ENCODE measurements around the gene RTF2.

Gene RTF2

DNA sequence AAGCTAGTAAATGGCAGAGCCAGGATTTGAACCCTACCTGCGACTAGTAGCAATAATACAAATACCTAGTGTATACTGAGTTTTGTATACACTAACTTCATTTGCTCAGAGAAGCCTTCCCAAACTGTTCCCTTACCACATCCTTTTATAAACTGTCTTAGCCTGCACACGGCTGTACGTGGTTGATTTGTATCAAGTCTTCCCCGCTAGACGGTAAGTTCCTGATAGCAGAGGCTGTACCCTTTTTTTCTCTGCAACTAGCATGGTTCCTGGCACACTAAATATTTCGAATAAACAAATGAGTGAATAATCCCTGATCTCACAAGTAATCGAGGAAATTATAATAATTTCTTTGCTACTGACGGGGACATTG lies 636 bp downstream of the RTF2 start:
- Mint-ChIP-seq H3K9me3 (no peaks in the 10 kb centered on the region), H3K4me3 (peak overlapping the region; percentile 100), H3K4me1 (peaks cover 23% of the 10 kb centered on the region), H3K27ac (peak overlapping the region; percentile 89), H3K27me3 (ENCODE audit: low read depth, poor library complexity) (peaks cover 15% of the 10 kb centered on the region), H3K36me3 (ENCODE audit: low read depth) (peaks cover 8% of the 10 kb centered on the region)
- TF ChIP-seq, protein P1, sequence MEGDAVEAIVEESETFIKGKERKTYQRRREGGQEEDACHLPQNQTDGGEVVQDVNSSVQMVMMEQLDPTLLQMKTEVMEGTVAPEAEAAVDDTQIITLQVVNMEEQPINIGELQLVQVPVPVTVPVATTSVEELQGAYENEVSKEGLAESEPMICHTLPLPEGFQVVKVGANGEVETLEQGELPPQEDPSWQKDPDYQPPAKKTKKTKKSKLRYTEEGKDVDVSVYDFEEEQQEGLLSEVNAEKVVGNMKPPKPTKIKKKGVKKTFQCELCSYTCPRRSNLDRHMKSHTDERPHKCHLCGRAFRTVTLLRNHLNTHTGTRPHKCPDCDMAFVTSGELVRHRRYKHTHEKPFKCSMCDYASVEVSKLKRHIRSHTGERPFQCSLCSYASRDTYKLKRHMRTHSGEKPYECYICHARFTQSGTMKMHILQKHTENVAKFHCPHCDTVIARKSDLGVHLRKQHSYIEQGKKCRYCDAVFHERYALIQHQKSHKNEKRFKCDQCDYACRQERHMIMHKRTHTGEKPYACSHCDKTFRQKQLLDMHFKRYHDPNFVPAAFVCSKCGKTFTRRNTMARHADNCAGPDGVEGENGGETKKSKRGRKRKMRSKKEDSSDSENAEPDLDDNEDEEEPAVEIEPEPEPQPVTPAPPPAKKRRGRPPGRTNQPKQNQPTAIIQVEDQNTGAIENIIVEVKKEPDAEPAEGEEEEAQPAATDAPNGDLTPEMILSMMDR (IDR thresholded peaks at IDR 0.05) = no peak
- DNase-seq = no peak

- H3K4me1 Mint-ChIP-seq = no peaks in the 10 kb centered on the region
- peaks cover 57% of the 10 kb centered on the region for H3K36me3 Mint-ChIP-seq (ENCODE audit: low read depth)
- TF ChIP-seq, protein P1 (IDR thresholded peaks at IDR 0.05) = no peak
- H3K9me3 Mint-ChIP-seq = no peaks in the 10 kb centered on the region
- DNase-seq = no peak
- H3K4me3 Mint-ChIP-seq = no peak overlapping the region
- no peaks in the 10 kb centered on the region for H3K27me3 Mint-ChIP-seq (ENCODE audit: low read depth, poor library complexity)
- peak overlapping the region; percentile 2 for H3K27ac Mint-ChIP-seq
These were observed 15.5 kb downstream of the RTF2 start for GRCh38 chr20:56483970-56484369.

DNA sequence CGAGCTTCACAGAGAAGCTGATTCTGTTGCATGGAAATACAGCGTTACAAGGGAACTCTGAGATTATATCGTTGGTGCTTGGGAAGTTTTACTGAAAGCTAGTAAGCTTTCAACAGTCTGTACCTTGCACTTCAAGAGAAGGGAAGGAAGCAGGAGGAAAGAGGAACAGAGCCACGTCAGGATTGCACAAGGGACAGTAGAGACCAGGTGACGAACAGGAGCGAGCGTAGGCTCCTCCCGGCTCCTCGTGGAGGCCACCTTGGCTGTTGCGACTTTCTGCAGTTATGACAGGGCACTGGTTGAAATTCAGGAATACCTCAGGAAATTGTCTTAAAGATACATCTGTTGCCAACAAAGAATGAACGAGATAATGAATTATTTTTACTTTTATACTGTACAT lies 18.8 kb downstream of the RTF2 start:
- Mint-ChIP-seq H3K4me1 (no peaks in the 10 kb centered on the region), H3K9me3 (no peaks in the 10 kb centered on the region), H3K36me3 (ENCODE audit: low read depth) (peaks cover 61% of the 10 kb centered on the region), H3K27ac (no peak overlapping the region), H3K4me3 (no peak overlapping the region), H3K27me3 (ENCODE audit: low read depth, poor library complexity) (no peaks in the 10 kb centered on the region)
- no peak for DNase-seq
- TF ChIP-seq, protein P1 (IDR thresholded peaks at IDR 0.05) = no peak

DNA sequence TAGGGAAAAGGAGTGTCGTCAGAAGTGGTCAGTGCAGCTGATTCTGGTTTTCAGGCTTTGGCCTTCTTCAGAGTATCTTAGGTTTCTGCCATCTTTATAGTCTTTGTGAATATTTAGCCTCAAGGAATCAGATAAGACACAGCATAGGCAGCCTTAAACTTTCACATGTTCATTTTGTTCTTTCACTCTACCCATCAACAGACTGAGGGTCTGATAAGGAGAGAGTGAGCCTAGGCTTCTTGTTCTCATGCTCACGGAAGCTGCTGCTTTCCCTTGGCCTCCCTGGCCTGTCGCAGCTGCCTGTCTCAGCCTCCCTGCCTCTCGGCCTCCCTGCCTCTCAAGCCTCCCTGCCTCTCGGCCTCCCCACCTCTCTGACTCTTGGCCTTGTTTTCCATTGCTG lies 20.1 kb downstream of the RTF2 start:
- peak overlapping the region; percentile 10 for H3K27ac Mint-ChIP-seq
- no peaks in the 10 kb centered on the region for H3K4me1 Mint-ChIP-seq
- H3K9me3 Mint-ChIP-seq = no peaks in the 10 kb centered on the region

GRCh38 chr20:56501116-56501515 lies 32.7 kb downstream of the RTF2 start:
- H3K27ac Mint-ChIP-seq = no peak overlapping the region
- peaks cover 28% of the 10 kb centered on the region for H3K36me3 Mint-ChIP-seq (ENCODE audit: low read depth)
- no peaks in the 10 kb centered on the region for H3K9me3 Mint-ChIP-seq
- DNase-seq = no peak
- no peaks in the 10 kb centered on the region for H3K27me3 Mint-ChIP-seq (ENCODE audit: low read depth, poor library complexity)
- H3K4me3 Mint-ChIP-seq = no peak overlapping the region
- TF ChIP-seq, protein P1 (IDR thresholded peaks at IDR 0.05) = no peak
- H3K4me1 Mint-ChIP-seq = no peaks in the 10 kb centered on the region

More for the DNA sequence above, 20.1 kb downstream of the RTF2 start:
- Mint-ChIP-seq H3K27me3 (ENCODE audit: low read depth, poor library complexity) (no peaks in the 10 kb centered on the region), H3K36me3 (ENCODE audit: low read depth) (peaks cover 60% of the 10 kb centered on the region), H3K4me3 (no peak overlapping the region)
- DNase-seq = no peak
- TF ChIP-seq, protein P1 (IDR thresholded peaks at IDR 0.05) = no peak

DNA sequence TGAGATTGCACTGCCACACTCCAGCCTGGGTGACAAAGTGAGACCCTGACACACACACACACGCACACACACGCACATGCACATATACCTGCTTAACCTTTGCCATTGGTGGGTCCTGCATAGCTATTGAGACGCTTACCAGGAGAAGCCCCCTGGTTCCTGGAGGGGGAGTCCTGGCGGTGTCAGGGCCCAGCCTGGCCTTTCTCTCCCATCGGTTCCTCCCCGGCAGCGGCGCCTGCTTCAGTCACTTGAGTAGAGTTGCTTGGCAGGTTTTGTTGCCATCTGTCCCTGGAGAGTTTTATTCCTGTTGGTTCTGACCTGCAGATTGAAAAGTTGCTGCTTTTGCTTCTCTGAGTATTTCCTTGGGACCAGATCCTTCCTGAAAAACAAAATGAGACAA lies 35.5 kb downstream of the RTF2 start:
- peaks cover 4% of the 10 kb centered on the region for H3K36me3 Mint-ChIP-seq (ENCODE audit: low read depth)
- no peaks in the 10 kb centered on the region for H3K4me1 Mint-ChIP-seq
- no peaks in the 10 kb centered on the region for H3K9me3 Mint-ChIP-seq
- no peaks in the 10 kb centered on the region for H3K27me3 Mint-ChIP-seq (ENCODE audit: low read depth, poor library complexity)
- no peak overlapping the region for H3K4me3 Mint-ChIP-seq
- DNase-seq = no peak
- TF ChIP-seq, protein P1 (IDR thresholded peaks at IDR 0.05) = no peak
- H3K27ac Mint-ChIP-seq = peak overlapping the region; percentile 57

All from nephron progenitor cell (in vitro differentiated cells).